Ishikawa (cell line): ENCODE data around the gene ATOH1.
A peak's percentile ranks its signal among the peaks of the same experiment; 100 is the strongest.

Experiments
- CEBPB ChIP-seq: IDR thresholded peaks from 2 replicates; pipeline ENCODE4 v1.6.1; 2012
- CREB1 ChIP-seq: IDR thresholded peaks from 2 replicates; pipeline ENCODE4 v1.6.1; 2012; ENCODE audit warnings: low read depth
- EGR1 ChIP-seq: IDR thresholded peaks from 2 replicates; pipeline ENCODE4 v1.6.1; 2012
- EP300 ChIP-seq: IDR thresholded peaks from 2 replicates; pipeline ENCODE4 v1.6.1; 2012; ENCODE audit warnings: borderline replicate concordance
- FOXM1 ChIP-seq: IDR thresholded peaks from 2 replicates; pipeline ENCODE4 v1.6.1; 2012; ENCODE audit warnings: low read depth, borderline replicate concordance
- NFIC ChIP-seq: IDR thresholded peaks from 2 replicates; pipeline ENCODE4 v1.6.1; 2012
- RAD21 ChIP-seq: IDR thresholded peaks from 2 replicates; pipeline ENCODE4 v1.6.1; 2012; ENCODE audit warnings: low read depth
- TAF1 ChIP-seq: IDR thresholded peaks from 2 replicates; pipeline ENCODE4 v1.6.1; 2012; ENCODE audit warnings: low read depth, mild to moderate bottlenecking
- TCF12 ChIP-seq: IDR thresholded peaks from 2 replicates; pipeline ENCODE4 v1.6.1; 2012; ENCODE audit warnings: low read depth
- TEAD4 ChIP-seq: IDR thresholded peaks from 2 replicates; pipeline ENCODE4 v1.6.1; 2012
- YY1 ChIP-seq: IDR thresholded peaks from 2 replicates; pipeline ENCODE4 v1.6.1; 2012; ENCODE audit warnings: low read depth
- ZBTB7A ChIP-seq: IDR thresholded peaks from 2 replicates; pipeline ENCODE4 v1.6.1; 2012; ENCODE audit warnings: low read depth
- TF ChIP-seq, protein P1 (sequence below): IDR thresholded peaks from 2 replicates; pipeline ENCODE4 v1.6.1; 2012; ENCODE audit warnings: low read depth, mild to moderate bottlenecking
- TF ChIP-seq, protein P2 (sequence below): IDR thresholded peaks from 2 replicates; pipeline ENCODE4 v1.6.1; 2012
- TF ChIP-seq, protein P3 (sequence below): IDR thresholded peaks from 2 replicates; pipeline ENCODE4 v1.6.1; 2012

Gene ATOH1

DNA sequence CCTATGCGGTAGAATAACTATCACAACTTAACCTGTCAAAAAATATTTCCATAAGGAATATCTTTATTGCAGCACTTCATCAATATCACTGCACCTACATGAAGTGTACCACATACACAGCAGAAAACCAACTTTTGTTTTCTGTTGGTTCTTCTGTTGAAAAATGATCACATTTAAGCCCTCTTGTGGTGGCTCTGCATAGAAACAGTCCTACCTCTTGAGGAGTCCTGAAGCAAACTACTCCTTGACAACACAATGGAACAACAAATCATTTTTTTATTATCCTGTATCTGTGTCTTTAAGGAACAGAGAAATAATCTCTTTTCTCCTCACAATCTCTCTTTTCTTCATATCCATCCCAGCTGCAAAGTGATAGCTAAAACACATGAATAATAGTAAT lies 39.8 kb upstream of the ATOH1 start:
- TF ChIP-seq EP300 (no peak), TEAD4 (no peak), RAD21 (peak; percentile 21; the same call in 1 of the 2 replicates), TAF1 (no peak), CEBPB (no peak)

DNA sequence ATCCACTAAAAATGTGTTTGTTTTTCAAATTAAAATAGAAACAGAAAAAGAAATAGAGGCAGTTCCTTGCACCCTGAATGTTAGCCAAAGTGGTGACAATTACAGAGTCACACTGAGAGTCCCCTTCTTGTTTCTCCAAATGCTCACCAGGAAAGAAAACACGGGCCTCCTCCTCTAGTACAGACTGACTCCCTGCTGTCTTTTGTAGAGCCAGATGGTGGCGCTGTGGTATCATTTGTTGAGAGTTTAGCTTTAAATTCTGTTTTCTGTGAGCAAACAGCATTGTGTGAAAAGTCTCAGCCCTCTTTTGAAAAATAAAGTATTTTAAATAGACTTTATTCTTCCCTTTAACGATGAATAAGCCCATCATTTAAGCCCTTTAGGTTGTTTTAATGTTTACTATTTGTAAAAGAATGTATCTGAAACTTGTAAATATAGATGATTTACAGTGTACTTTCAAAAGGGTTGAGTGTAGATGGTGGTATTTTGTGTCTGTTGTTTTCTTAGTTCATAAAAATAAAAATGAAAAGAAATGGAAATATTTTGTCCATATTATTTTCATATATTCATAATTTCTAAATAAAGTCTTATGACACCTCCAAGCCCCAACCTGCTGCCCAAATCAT lies 36.9 kb upstream of the ATOH1 start:
- TF ChIP-seq RAD21, result peak; percentile 92
- no peak for TF ChIP-seq YY1

DNA sequence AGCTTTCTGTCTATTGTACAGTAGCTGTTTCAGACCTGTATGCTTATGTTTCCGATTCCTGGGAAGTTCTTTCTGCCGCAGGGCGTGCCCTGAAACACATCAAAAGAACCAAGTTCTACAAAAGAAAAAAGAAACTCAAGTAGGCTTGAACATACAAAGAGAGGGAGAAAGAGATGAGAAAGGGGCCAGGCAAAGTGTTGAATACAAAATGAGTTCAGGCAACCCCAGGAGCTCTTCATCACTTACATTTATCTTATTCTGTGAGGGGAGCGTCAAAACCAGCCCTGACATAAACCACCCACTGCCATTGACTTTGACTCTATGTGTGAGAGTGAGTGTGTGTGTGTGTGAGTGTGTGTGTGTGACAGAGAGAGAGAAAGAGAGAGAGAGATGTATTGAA lies 26.5 kb upstream of the ATOH1 start:
- TF ChIP-seq, protein P1, sequence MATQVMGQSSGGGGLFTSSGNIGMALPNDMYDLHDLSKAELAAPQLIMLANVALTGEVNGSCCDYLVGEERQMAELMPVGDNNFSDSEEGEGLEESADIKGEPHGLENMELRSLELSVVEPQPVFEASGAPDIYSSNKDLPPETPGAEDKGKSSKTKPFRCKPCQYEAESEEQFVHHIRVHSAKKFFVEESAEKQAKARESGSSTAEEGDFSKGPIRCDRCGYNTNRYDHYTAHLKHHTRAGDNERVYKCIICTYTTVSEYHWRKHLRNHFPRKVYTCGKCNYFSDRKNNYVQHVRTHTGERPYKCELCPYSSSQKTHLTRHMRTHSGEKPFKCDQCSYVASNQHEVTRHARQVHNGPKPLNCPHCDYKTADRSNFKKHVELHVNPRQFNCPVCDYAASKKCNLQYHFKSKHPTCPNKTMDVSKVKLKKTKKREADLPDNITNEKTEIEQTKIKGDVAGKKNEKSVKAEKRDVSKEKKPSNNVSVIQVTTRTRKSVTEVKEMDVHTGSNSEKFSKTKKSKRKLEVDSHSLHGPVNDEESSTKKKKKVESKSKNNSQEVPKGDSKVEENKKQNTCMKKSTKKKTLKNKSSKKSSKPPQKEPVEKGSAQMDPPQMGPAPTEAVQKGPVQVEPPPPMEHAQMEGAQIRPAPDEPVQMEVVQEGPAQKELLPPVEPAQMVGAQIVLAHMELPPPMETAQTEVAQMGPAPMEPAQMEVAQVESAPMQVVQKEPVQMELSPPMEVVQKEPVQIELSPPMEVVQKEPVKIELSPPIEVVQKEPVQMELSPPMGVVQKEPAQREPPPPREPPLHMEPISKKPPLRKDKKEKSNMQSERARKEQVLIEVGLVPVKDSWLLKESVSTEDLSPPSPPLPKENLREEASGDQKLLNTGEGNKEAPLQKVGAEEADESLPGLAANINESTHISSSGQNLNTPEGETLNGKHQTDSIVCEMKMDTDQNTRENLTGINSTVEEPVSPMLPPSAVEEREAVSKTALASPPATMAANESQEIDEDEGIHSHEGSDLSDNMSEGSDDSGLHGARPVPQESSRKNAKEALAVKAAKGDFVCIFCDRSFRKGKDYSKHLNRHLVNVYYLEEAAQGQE, result no peak
- TF ChIP-seq NFIC, result no peak
- no peak for TF ChIP-seq EGR1
- no peak for TF ChIP-seq TEAD4
- TF ChIP-seq RAD21, result no peak
- TF ChIP-seq ZBTB7A, result no peak
- TF ChIP-seq EP300, result no peak
- no peak for TF ChIP-seq CREB1
- no peak for TF ChIP-seq CEBPB
- TF ChIP-seq TAF1, result no peak
- TF ChIP-seq YY1, result no peak

DNA sequence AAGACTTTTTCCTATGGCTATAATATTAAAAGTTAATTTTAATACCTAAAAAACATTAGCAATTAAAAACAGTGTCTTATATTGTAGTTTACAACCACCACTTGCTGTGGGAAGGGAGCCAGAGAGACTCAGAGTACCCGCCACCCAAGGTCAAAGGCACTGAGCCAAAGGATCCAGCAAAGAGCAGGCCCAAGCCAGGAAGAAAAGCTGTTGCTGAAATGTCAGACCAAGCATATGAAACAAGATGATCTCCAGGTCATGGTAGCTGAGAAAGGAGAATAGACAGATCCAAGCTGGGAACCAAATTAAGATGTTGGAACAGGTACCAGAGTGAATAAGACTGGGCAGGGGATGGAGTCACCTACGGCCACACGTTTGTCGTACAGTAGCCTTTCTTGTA lies 18.8 kb upstream of the ATOH1 start:
- TF ChIP-seq FOXM1, result no peak
- no peak for TF ChIP-seq TEAD4
- TF ChIP-seq CEBPB, result no peak
- TF ChIP-seq, protein P1, result no peak
- TF ChIP-seq ZBTB7A, result no peak
- TF ChIP-seq RAD21, result no peak
- TF ChIP-seq, protein P2, sequence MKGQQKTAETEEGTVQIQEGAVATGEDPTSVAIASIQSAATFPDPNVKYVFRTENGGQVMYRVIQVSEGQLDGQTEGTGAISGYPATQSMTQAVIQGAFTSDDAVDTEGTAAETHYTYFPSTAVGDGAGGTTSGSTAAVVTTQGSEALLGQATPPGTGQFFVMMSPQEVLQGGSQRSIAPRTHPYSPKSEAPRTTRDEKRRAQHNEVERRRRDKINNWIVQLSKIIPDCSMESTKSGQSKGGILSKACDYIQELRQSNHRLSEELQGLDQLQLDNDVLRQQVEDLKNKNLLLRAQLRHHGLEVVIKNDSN, result no peak

DNA sequence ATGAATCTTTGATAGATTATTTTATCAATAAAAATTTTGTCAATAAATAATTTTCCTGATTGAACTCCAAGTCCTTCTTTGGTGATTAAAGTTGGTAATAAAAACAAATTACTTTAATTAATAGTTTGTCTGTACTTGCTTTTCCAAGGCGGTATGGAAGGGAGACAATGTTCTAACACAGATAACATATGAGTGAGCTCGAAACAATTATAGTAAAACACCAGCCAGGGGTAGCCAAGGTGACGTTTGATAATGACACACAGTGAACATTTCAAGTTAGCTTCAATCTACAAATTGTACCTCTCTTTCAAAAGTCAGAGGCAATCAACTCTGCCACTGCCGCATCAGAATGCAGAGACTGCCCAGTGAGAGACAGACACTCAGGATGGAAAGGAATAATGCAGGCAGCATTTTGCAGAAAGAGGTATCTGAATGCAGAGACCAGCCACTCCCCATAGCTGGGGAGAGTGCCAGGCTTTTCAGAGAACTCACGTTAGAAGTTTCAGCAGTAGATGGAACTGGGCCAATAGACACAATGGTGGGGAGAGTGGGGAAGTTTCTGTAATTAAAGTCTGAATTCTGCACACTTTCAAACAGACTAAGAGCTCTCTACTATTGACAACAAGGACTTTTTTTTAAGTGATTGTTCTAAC lies 18.1 kb upstream of the ATOH1 start:
- TF ChIP-seq TCF12 (no peak), NFIC (no peak), CEBPB (no peak), RAD21 (no peak), YY1 (no peak), ZBTB7A (no peak), TEAD4 (no peak), CREB1 (no peak), TAF1 (no peak), FOXM1 (no peak), EGR1 (no peak), EP300 (no peak)
- TF ChIP-seq, protein P3, sequence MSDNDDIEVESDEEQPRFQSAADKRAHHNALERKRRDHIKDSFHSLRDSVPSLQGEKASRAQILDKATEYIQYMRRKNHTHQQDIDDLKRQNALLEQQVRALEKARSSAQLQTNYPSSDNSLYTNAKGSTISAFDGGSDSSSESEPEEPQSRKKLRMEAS, result no peak
- TF ChIP-seq, protein P2, result no peak
- TF ChIP-seq, protein P1, result no peak
